ENCODE measurements around the gene NINJ1. TPM values are rescaled to one million over a fixed set of nuclear protein-coding genes. Genes with fewer than 3 reads are reported as not detected.

The NINJ1 gene
- total RNA-seq, 1 experiment from 2014 or later = 87.3 TPM

DNA sequence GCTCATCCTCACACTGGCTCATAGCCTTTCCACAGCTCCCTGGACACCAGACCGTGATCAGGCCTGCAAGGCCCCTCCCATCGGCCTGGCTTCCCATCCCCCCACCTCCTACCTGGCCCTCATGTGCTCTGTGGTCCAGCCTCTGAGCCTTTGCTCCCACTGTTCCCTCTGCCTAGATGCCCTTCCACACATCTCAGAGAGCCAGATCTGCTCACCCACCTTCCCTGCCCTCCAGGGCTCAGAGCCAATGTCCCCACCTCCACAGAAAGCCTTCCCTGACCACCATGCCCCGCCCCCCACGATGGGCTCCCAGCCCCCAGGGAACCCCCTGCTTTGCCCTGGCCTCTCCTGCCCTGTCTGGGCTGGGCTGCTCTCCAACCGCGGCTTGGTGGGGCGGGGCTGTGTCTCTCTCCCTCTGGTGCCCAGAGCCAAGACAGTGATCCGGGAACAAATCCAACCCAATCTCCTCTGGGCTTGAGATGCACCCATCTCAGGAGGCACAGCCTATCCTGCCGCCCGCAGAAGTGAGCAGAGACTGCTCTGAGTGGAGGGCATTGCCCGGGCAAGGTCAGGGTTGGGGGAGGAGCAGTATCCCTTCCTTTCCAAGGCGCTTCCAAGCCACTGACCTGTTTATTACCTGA, 1.6 kb downstream of the NINJ1 start:
- peak; percentile 27 for DNase-seq (ENCODE audit: low spot score)

DNA sequence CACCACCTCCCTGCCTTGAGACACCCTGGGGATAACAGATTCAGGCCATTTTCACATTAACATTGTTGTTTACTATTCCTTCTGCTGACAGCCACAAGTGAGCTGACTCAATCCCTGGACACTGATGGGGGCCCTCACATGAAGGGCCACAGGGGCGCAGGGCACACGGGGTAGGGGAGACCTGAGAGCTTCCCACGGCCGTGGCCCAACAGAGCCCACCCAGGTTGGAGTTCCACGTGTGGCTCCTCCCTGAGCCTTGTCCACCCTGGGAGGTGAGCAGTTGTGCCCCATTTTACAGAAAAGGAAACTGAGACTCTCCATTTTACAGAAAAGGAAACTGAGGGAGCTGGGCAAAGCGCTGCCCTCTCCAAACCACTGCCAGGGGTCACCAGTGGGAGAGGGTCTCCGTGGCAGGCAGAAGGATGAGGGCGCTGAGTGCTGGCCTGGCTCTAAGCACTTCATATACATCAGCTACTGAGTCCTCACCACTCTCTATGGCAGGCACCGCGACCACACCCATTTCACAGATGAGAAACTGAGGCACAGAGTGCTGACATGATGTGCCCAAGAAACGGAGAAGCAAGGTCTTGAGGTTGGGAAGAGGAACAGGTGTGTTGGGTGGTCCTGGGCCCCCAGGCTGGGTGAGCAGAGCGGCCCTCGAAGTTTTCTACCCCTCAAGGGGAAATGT, 2.3 kb downstream of the NINJ1 start:
- DNase-seq (ENCODE audit: low spot score) = no peak

DNA sequence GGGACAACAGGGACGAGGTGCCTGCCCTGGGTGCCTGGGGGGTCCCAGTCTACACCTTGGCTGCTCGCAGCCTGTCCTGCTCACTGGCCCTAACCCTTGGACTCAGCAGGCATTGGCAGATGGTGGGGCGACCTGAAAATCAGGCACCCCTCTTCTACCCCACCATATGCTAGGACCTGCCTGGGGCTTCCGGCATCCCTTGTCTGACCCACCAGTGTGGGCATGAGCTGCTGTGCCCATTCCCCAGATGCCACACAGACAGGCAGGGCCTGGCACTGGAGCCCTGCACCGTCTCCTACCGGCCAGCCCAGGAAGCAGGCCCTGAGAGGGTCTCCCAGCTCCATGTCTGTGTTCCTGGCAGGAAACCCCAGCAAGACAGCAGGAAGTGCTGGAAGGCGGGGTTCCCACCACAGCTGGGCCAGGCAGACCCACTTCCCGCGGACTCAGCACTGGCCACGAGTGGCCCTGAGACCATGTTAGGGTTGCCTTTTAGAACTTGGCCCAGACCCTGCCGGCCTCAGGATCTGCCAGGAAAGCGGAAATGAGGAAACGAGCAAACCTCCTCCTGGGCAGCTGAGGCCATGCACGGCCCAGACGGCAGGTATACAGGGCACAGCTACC, 3.1 kb downstream of the NINJ1 start:
- no peak for DNase-seq (ENCODE audit: low spot score)

DNA sequence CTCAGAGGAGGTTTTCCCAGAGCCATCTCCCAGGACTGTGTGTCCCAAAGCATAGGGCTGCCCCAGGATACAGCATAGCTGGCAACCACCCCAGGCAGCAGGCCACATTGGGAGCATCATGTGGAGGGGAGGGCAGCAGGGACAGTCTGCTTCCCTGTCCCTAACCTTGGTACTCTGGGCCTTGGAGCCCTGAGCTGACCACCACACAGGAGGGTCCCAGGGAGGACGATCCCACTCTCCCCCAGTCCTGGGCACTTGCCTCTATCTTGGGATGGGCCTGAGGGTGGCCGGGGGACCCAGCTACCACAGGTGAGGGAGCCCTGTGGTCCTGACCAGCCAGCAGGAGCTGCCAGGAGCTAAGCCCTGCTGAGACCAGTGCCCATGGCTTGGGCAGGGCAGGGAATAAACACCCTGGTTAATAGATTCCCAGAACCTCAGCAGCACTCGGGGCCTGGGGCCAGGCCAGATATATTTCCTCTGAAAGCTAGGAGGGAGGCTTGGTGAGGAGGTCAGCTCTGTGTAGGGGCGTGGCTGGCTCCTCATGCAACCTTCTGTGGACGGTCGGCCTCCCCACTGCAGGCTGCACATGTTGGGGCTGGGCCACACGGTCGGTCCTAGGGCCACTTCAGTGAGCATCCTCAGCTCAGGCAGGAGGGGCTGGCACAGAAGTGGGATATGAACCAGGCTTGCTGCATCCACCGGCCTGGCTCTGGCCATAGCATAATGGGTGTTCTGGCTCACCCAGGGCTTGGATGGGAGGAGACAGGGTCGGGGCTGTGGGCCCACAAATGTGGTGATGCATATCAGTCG, 4.2 kb downstream of the NINJ1 start:
- DNase-seq (ENCODE audit: low spot score) = no peak

DNA sequence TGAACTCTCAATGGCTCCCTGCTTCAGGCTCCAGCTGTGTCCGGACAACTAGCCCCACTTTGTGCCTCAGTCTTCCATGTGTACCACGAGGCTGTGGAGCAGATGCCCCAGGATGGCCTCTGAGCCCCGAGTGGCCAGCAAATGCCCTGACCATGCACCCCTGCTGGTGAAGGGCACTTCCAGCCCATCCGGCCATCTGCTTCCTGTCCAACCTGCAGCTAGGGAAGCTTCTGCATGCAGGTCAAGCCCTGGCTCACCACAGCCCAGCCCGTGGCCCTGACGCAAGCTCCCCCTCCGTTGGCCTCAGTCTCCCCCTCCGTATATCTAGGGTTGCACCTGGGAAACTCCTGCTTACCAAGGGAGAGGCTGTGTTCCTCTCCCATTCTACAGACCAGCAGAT, 4.8 kb downstream of the NINJ1 start:
- no peak for DNase-seq (ENCODE audit: low spot score)

DNA sequence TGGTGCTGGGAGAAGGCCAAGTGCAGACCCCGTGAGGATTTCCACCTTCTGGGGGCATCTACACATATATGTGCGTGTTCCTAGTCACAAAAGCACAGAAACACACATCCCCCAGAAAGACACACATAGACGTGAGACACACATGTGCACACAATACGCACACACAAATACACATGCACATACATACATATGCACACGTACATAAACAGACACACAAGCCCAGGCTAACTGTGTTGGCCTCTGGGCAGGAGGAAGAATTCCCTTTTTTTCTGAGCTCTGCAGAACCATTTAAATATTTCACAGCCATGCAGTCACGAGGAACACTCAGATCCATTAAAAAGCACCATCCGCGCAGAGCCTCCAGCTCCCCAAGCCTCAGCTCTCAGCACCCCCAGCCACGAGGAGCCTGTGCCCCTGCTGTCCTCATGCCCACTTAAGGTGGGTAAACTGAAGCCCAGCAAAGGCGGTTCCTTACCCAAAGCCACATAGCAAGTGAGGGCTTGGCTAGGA, 5.3 kb downstream of the NINJ1 start:
- DNase-seq (ENCODE audit: low spot score) = no peak

DNA sequence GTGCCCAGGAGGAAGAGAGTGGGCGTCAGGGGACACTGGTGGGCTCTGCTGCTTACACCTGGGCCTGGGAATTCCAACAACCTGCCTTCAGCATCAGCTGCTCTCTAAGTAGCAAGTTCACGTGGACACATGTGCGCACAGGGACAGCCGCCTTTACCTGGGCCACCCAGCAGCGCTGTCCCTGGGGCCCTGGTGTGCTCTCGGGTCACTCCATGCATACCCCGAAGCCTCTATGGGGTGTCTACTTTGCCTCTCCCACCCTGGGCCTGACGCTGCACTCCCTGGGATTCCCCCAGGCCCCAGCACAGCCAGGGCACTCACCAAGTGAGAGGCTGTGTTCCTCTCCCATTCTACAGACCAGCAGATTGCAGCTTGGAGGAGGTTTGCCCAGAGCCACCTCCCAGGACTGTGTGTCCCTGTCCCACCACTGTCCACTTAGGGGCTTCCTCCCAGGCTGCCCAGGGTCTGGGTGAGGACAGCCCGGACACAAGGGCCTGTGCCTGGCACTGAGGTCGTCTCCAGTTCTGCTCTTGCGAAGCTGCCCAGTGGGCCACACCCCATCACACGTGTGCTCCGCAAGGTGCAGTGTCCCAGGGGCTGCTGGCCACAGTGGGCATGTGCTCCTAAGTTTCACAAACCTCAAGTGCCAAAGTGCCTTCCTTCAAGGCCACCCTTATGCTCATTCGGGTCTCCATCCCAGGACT, 5.9 kb downstream of the NINJ1 start:
- no peak for DNase-seq (ENCODE audit: low spot score)

DNA sequence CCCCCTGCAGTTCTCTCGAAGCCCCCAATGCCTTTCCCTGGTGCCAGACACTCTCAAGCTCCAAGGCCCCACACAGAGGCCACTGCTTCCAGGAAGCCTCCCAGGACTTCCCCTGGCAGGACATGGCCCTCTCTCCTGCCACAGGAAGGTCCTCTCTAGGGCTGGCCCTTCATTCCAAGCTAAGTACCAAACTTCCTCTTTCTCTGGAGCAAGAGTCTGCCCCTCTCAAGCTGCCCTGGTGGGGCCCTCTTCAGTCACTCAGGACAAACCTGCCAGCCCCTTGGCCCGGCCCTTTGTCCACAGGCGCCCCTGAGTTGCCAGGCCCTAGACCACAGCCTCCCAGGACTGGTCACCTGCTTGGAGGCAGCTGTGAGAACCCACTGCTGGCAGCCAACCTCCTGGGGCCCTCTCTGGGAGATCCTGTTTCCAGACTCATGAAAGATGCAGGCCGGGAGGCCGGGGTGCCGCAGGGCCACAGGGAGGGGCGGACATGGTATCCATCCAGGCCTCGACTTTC, 6.6 kb downstream of the NINJ1 start:
- no peak for DNase-seq (ENCODE audit: low spot score)

DNA sequence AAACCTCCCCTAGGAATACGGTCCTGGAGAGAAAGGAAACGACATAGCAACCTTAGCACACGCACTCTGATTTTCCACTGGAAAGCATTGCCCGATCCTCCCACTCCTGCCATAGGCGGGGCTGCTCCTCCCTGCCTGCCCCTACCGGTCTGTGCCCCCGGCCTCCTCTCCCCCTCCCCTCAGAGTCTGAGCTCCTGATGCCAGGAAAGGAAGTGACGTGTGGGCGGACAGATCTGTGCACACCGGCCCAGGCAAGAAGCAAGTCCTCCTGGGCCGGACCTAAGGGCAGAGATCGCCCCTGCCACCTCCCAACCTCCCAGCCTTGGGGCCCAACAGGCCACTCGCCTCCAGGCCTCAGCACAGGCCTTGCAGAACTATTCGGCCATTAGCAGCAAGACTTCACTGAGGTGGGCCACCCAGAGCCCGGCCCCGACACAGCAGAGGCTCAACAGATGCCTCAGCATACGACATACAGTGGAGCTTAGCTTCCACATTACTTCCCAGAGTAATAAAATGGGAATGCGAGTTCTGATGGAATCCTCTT, 7.2 kb downstream of the NINJ1 start:
- no peak for DNase-seq (ENCODE audit: low spot score)

DNA sequence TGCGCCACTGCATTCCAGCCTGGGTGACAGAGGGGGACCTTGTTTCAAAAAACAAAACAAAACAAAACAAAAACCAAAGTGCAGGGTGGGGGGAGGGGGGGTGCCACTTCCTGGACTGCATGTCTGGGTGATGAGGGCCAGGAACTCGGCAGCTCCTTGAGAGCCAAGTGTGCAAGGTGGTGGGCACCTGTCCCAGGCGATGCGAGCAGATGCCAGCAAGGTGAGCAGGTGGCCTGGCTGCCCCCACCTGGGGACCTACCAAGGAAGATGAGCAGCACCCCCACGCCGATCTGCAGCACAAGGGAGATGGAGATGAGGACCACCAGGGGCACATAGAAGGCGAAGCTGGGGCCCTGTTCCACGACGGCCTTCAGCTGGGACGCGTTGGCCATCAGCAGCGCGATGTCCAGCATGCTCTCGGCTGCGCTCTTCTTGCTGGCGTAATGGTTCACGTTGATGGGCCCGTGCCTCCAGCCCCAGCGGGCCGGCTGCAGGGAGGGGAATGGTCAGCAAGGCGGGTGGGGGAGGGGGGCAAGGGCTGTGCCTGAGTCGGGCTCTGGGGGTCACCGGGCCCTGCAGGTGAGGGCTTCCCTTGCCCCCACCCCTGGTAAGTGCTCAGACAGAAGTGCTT, 7.8 kb downstream of the NINJ1 start:
- no peak for DNase-seq (ENCODE audit: low spot score)

DNA sequence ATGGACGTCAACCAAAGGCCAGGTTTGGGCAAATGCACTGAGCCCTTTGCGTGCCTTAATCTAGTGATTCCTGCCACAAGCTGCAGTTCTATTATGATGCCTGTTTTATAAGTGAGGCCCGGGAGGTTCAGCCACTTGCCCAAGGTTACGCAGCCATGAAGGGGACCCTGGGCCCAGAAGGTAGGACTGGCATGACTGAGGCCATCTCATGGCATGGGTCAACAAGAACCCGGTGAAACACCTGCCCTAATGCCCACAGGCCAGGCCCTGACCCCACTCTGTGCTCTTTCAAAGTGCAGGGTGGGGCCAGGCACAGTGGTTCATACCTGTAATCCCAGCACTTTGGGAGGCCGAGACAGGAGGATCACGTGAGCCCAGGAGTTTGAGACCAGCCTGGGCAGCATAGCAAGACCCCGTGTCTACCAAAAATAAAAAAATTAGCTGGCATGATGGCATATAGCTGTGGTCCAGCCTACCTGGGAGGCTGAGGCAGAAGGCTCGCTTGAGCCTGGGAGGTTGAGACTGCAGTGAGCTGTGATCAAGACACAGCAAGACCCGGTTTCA, 8.6 kb downstream of the NINJ1 start:
- no peak for DNase-seq (ENCODE audit: low spot score)

DNA sequence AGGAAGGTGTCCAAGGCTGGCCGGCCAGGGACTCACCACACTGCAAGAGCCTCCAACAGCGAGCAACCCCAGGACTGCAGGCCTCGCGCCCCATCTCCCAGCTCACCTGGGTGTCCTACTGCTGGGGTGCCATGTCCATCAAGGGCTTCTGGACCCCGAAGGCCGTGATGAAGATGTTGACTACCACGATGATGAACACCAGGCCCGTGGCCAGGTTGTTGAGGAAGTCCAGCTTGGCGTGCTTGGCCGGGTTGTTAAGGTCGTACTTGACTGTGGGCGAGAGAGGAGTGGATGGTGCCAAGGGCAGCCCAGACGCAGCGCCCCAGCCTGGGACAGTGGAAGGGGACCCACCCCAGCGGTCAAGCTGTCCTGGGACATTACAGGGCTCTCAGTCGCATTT, 9.3 kb downstream of the NINJ1 start:
- no peak for DNase-seq (ENCODE audit: low spot score)

DNA sequence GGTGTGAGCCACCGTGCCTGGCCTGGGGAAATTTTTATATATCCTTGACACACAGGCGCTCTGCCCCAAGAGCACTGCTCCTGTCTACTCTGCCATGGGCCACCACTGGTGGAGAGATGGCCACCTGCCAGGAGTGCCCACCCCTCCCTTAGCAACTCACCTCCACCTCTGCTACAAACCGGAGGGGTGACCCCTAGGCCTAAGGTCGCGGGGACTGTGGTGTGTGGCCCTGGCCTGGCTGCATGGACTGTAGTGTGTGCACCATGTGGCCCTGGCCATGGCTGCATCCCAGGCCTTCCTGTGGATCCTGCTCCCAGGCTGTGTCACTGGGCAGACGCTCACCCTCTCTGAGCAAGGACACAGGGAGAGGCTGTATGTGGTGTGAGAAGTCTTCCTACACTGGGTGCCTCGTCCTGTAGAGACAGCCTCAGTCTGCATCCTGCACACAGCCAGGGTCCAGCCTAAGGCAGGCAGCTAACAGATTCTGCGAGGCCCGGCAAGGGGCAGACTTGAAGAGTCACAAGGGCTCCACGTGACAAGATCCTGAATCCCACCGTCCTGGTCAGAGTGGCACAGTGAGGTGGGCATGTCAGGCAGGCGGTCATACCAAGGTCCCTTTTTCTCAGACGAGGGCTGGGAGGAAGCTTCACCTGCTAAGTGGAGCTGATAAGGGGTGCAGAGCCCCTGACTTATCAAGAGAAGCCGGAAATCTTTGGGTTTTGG, 10.3 kb downstream of the NINJ1 start:
- DNase-seq (ENCODE audit: low spot score) = no peak

DNA sequence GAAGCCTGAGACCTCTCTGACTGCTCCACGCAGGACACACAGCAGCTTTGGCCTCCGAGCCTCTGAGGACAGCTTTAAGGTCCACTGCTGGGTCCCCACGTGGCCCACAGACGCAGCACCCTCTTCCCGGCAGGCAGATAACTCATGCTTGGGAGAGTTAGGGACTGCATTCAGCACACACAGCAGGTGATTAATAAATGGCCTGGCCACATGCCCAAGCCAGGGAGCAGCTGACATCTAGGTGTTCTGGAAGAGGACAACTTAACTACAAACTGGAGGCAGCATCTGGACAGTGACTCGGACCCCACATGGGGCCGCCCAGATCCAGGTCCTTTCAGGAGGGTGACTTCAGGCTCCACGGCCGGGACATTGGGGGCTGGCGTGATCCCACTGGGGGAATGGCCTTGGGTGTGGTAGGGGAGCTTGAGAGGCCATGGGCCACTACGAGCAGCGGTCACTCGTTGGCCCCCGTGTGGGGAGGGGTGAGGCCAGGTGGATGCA, 11.3 kb downstream of the NINJ1 start:
- DNase-seq (ENCODE audit: low spot score) = no peak

DNA sequence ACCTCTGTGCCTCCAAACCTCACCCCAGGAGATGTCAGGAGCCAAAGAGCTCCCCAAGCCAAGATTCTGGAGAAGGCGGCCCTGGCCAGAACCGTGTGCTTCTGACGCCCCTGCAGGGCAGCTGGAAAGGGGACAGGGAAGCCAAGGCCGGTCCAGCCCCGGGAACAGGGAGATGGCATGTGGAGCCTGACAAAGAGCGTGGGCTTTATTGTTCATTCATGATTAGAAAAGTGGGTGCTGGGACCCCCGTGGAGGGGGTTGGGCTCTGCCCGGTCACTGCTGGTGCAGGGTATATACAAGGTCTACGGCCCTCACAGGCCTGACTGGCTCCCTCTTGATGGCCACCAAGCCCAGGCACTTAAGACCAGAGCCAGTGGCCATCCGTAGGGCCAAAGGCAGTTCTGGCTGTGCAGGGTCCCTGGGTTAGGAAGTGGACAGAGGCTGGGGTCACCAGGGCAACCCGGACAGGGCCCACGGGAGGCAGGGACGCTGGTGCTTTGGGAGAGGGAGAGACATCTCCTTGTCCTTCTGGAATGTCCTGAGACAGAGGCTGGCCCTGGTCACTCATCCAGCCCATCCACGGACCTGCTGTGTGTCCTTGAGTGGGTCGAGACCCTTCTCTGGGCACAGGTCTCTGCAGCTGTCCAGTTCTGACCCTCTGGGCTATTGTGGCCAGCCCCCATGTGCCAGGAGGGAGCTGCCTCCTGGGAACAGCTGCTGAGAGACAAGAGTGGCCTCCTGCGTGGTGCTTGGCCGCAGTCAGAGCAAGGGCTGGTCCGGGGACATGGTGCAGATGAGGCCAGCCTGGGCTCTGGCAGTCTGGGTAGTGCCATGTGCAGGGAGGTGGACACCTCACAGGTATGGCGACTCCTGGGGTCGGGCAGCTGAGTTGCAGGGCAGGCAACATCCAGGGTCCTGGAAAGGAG, 12.5 kb downstream of the NINJ1 start:
- DNase-seq (ENCODE audit: low spot score) = no peak

DNA sequence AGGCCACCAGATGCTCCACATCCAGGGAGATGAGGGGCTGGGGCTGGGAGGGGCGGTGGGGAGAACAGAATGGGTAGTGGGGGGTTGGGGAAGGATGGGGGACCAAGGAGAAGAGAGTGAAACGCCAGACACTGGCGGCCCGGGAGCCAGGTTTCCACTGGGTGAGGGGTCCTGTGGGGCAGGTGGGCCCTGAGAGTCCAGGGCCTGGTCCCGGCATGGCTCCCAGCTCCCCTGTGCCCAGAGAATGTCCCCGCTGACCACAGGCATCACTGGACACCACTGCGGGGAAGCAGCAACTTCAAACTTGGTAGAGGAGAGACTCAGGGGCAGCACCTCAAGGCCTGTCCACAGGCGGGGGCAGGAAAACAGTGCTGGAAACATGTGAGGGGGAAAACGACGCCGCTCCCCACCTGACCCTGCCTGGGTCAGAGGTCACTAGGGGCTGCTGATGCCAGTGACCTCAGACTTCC, 13.2 kb downstream of the NINJ1 start:
- DNase-seq (ENCODE audit: low spot score) = no peak

DNA sequence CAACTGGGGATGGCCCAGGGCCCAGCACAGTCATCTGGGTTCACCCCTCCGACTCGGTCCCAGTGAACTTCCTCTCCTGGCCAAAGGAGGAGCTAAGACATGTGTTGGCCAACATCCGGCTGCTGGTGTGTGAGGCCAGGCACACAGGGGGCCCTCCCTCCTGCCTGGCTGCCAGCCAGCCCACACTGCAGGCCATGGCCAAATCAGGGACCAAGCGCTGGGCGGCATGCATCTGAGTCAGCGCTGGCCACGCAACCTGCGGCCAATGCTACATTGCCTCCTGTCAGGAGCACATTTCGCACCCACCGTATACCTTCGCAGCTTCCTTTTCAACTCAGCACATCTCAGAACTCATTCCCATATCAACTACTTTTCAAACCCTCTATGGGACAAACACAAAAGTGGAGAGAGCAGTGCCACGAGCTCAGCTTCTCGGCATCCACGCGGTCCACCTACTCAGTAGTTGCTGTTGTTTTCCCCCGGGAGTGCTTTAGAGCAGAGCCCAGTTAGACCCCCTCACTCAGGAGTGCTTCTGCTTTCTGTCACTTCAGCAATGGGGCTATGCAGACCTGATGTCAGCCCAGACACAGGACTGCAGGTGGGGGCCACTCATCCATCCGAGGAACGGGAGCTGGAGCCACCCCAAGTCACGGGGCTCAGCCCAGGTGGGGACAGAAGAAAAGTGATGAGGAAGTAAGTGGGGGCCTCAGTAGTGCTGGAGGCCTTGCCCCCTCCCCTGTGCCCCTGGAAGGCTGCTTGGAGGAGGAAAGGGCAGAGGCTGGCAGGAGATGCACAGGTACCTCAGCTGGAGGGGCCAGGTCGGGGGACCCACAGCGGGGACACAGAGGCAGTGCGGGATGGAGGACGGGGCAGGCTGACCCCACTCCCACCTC, 13.9 kb downstream of the NINJ1 start:
- DNase-seq (ENCODE audit: low spot score) = peak; percentile 95

All from H4 (cell line).